ENCODE measurements around the gene RELT. TPM values are rescaled to one million over a fixed set of nuclear protein-coding genes. Genes with fewer than 3 reads are reported as not detected.

The RELT gene
- total RNA-seq, 1 donor from 2014 or later, result 15.2 TPM

DNA sequence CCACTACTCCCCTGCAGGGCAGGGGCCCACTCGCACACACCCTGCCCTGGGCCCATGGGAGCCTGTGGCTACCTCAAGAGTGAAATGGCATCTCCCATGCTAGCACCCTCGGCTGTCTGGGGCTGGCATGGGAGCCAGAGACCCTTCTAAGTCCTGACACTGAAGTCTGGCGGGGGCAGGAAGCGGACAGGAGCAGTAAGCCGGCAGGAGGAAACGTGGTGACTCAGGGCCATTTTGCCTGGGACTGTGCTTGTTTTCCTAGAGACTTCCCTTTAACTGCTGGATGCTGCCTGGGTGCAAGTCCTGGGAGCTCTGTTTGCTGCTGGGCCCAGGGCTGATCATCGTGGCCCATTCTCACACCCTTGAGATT, 16.8 kb downstream of the RELT start:
- Mint-ChIP-seq H3K27me3 (ENCODE audit: unreplicated experiment) (peaks cover 24% of the 10 kb centered on the region), H3K4me3 (ENCODE audit: unreplicated experiment) (no peak overlapping the region), H3K9me3 (ENCODE audit: unreplicated experiment) (no peaks in the 10 kb centered on the region), H3K36me3 (ENCODE audit: low read depth, unreplicated experiment) (peaks cover 7% of the 10 kb centered on the region), H3K27ac (ENCODE audit: unreplicated experiment) (peak overlapping the region; percentile 82), H3K4me1 (ENCODE audit: unreplicated experiment) (peaks cover 19% of the 10 kb centered on the region)
- DNase-seq (ENCODE audit: low spot score), result no peak
- TF ChIP-seq, protein P1, sequence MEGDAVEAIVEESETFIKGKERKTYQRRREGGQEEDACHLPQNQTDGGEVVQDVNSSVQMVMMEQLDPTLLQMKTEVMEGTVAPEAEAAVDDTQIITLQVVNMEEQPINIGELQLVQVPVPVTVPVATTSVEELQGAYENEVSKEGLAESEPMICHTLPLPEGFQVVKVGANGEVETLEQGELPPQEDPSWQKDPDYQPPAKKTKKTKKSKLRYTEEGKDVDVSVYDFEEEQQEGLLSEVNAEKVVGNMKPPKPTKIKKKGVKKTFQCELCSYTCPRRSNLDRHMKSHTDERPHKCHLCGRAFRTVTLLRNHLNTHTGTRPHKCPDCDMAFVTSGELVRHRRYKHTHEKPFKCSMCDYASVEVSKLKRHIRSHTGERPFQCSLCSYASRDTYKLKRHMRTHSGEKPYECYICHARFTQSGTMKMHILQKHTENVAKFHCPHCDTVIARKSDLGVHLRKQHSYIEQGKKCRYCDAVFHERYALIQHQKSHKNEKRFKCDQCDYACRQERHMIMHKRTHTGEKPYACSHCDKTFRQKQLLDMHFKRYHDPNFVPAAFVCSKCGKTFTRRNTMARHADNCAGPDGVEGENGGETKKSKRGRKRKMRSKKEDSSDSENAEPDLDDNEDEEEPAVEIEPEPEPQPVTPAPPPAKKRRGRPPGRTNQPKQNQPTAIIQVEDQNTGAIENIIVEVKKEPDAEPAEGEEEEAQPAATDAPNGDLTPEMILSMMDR (IDR thresholded peaks at IDR 0.05; ENCODE audit: unreplicated experiment), result no peak

DNA sequence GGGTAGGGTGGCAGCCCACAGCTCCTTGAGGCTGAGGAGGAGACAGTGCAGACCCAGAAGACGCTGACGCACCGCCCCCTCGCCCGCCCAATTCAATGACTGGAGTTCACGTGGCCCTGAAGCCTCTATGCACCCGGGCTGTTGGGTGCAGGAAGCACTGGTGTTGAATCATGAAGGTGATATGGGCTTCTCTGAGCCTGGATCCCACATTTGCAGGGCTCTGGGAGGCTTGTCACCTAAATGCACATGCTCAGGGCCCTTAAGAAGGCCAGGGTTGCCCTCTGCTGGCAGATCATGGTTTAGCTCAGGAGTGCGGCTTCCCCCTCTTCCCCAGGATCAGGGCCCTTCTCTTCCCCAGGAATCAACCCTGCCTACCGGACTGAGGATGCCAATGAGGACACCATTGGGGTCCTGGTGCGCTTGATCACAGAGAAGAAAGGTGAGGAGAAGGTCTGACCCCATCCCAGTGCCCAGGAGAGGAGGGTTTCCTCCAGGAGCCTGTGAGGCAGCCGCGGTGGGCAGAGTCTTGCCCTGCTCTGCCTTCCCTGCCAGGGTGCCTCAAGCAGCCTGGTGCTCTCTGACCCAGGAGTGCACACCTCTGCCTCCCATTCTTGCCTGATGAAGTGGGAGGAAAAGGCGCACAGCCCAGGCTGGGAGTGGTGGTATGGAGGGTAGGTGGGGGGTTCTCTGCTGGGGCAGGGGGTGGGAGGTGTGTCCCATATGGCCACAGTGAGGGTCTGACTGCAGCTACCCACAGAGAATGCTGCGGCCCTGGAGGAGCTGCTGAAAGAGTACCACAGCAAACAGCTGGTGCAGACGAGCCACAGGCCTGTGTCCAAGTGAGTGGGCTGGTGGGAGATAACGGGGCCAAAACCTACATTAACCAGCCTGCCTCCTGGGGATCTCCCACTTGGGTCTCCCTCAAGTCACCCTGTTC, 17.5 kb downstream of the RELT start:
- H3K4me1 Mint-ChIP-seq (ENCODE audit: unreplicated experiment), result peaks cover 15% of the 10 kb centered on the region
- peaks cover 20% of the 10 kb centered on the region for H3K27me3 Mint-ChIP-seq (ENCODE audit: unreplicated experiment)
- TF ChIP-seq, protein P1 (IDR thresholded peaks at IDR 0.05; ENCODE audit: unreplicated experiment), result peak; percentile 57
- peaks cover 7% of the 10 kb centered on the region for H3K36me3 Mint-ChIP-seq (ENCODE audit: low read depth, unreplicated experiment)
- H3K9me3 Mint-ChIP-seq (ENCODE audit: unreplicated experiment), result no peaks in the 10 kb centered on the region
- DNase-seq (ENCODE audit: low spot score), result peak; percentile 81
- no peak overlapping the region for H3K4me3 Mint-ChIP-seq (ENCODE audit: unreplicated experiment)
- peak overlapping the region; percentile 82 for H3K27ac Mint-ChIP-seq (ENCODE audit: unreplicated experiment)

DNA sequence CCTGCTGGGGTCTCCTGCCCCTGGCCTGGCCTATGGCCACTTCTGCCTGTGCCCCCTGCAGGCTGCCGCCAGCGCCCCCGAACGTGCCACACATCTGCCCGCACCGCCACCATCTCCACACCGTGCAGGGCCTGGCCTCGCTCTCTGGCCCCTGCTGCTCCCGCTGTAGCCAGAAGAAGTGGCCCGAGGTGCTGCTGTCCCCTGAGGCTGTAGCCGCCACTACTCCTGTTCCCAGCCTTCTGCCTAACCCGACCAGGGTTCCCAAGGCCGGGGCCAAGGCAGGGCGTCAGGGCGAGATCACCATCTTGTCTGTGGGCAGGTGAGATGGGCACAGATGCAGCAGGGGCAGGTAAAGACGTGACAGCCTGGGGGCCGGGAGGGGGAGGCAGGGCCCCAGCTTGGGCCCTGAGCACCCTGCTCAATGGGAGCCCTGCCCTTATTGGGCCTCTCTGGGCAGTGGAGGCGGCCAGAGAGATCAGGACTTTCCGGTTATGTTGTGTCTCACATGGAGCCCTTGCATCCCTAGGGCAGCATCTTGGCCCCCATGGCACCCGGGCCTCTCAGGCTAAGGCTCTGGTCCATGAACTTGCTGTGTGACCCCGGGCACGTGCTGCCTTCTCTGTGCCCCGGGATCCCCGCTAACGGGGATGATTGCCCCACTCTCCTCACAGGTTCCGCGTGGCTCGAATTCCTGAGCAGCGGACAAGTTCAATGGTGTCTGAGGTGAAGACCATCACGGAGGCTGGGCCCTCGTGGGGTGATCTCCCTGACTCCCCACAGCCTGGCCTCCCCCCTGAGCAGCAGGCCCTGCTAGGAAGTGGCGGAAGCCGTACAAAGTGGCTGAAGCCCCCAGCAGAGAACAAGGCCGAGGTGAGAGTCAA, 18.5 kb downstream of the RELT start:
- no peak overlapping the region for H3K27ac Mint-ChIP-seq (ENCODE audit: unreplicated experiment)

GRCh38 chr11:73395297-73396208, 19.4 kb downstream of the RELT start:
- H3K9me3 Mint-ChIP-seq (ENCODE audit: unreplicated experiment), result no peaks in the 10 kb centered on the region
- peaks cover 14% of the 10 kb centered on the region for H3K27me3 Mint-ChIP-seq (ENCODE audit: unreplicated experiment)
- H3K36me3 Mint-ChIP-seq (ENCODE audit: low read depth, unreplicated experiment), result peaks cover 7% of the 10 kb centered on the region
- H3K27ac Mint-ChIP-seq (ENCODE audit: unreplicated experiment), result no peak overlapping the region
- no peak overlapping the region for H3K4me3 Mint-ChIP-seq (ENCODE audit: unreplicated experiment)
- no peak for DNase-seq (ENCODE audit: low spot score)
- TF ChIP-seq, protein P1 (IDR thresholded peaks at IDR 0.05; ENCODE audit: unreplicated experiment), result no peak
- peaks cover 9% of the 10 kb centered on the region for H3K4me1 Mint-ChIP-seq (ENCODE audit: unreplicated experiment)

More for the DNA sequence above, 18.5 kb downstream of the RELT start:
- Mint-ChIP-seq H3K27me3 (ENCODE audit: unreplicated experiment) (peaks cover 21% of the 10 kb centered on the region), H3K36me3 (ENCODE audit: low read depth, unreplicated experiment) (peaks cover 7% of the 10 kb centered on the region), H3K9me3 (ENCODE audit: unreplicated experiment) (no peaks in the 10 kb centered on the region), H3K4me3 (ENCODE audit: unreplicated experiment) (no peak overlapping the region), H3K4me1 (ENCODE audit: unreplicated experiment) (peaks cover 13% of the 10 kb centered on the region)
- TF ChIP-seq, protein P1 (IDR thresholded peaks at IDR 0.05; ENCODE audit: unreplicated experiment), result no peak
- no peak for DNase-seq (ENCODE audit: low spot score)

All from endothelial cell (in vitro differentiated cells).